AG09319 (cell line): ENCODE results near the gene CEP112.

ENCODE experiments used
- DNase-seq: peaks from one replicate; pipeline ENCODE4 v3.0.0-alpha.2; 2010; ENCODE audit warnings: low read depth; ENCODE audit errors: extremely low read depth
- CTCF ChIP-seq: IDR thresholded peaks from 2 replicates; pipeline ENCODE4 v1.5.1; 2011; ENCODE audit warnings: low read depth, mild to moderate bottlenecking, inconsistent platforms, low read length, moderate library complexity

The CEP112 gene

GRCh38 chr17:65891231-65891735, 300.6 kb downstream of the CEP112 start:
- no peak for DNase-seq
- TF ChIP-seq CTCF: no peak

- no peak for TF ChIP-seq CTCF
- DNase-seq: no peak
These were observed 303.3 kb downstream of the CEP112 start for GRCh38 chr17:65888649-65889048.

- no peak for TF ChIP-seq CTCF
- no peak for DNase-seq
These were observed 305.4 kb downstream of the CEP112 start for GRCh38 chr17:65886315-65887245.

- no peak for DNase-seq
- no peak for TF ChIP-seq CTCF
These were observed 306.2 kb downstream of the CEP112 start for GRCh38 chr17:65885541-65886312.

GRCh38 chr17:65876985-65877384, 314.9 kb downstream of the CEP112 start:
- no peak for TF ChIP-seq CTCF
- no peak for DNase-seq

- TF ChIP-seq CTCF: no peak
- no peak for DNase-seq
These were observed 323.1 kb downstream of the CEP112 start for GRCh38 chr17:65868881-65869280.

- DNase-seq: no peak
- no peak for TF ChIP-seq CTCF
These were observed 324.9 kb downstream of the CEP112 start for GRCh38 chr17:65867014-65867413.
